Measurements from ENCODE around the gene CIZ1.
"Not testable (repeated sequence)": the region's sequence is repeated elsewhere in the genome, so short reads cannot be mapped to it uniquely, and the experiment has no call there.

The CIZ1 gene

GRCh38 chr9:128142596-128142995 lies 48.8 kb downstream of the CIZ1 start:
- TF ChIP-seq, protein P1, sequence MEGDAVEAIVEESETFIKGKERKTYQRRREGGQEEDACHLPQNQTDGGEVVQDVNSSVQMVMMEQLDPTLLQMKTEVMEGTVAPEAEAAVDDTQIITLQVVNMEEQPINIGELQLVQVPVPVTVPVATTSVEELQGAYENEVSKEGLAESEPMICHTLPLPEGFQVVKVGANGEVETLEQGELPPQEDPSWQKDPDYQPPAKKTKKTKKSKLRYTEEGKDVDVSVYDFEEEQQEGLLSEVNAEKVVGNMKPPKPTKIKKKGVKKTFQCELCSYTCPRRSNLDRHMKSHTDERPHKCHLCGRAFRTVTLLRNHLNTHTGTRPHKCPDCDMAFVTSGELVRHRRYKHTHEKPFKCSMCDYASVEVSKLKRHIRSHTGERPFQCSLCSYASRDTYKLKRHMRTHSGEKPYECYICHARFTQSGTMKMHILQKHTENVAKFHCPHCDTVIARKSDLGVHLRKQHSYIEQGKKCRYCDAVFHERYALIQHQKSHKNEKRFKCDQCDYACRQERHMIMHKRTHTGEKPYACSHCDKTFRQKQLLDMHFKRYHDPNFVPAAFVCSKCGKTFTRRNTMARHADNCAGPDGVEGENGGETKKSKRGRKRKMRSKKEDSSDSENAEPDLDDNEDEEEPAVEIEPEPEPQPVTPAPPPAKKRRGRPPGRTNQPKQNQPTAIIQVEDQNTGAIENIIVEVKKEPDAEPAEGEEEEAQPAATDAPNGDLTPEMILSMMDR (IDR thresholded peaks at IDR 0.05; ENCODE audit: low read depth, low read length, missing control alignments): no peak
- no peak overlapping the region for H3K4me3 ChIP-seq (ENCODE audit: low read depth, low read length)
- DNase-seq (ENCODE audit: low read depth): no peak

DNA sequence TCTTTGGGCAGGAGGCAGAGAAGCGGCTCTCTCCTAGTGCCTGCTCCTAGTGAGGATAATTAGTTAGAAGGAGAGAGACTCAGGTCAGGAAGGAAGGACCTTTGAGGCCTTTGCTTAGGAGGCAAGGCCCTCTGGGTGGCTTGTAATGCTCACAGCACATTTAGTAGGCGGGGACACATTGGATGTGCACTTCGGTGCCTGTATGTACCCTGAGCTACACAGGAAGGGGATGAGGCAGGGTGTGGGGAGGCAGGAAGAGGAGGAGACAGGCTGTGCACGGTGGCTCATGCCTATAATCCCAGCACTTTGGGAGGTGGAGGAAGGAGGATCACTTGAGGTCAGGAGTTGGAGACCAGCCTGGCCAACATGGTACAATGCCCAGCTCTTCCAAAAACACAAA lies 49.3 kb downstream of the CIZ1 start:
- TF ChIP-seq, protein P1 (IDR thresholded peaks at IDR 0.05; ENCODE audit: low read depth, low read length, missing control alignments): no peak
- no peak overlapping the region for H3K4me3 ChIP-seq (ENCODE audit: low read depth, low read length)
- no peak for DNase-seq (ENCODE audit: low read depth)

GRCh38 chr9:128141604-128142003 lies 49.8 kb downstream of the CIZ1 start:
- H3K4me3 ChIP-seq (ENCODE audit: low read depth, low read length): no peak overlapping the region
- DNase-seq (ENCODE audit: low read depth): no peak
- TF ChIP-seq, protein P1 (IDR thresholded peaks at IDR 0.05; ENCODE audit: low read depth, low read length, missing control alignments): no peak

DNA sequence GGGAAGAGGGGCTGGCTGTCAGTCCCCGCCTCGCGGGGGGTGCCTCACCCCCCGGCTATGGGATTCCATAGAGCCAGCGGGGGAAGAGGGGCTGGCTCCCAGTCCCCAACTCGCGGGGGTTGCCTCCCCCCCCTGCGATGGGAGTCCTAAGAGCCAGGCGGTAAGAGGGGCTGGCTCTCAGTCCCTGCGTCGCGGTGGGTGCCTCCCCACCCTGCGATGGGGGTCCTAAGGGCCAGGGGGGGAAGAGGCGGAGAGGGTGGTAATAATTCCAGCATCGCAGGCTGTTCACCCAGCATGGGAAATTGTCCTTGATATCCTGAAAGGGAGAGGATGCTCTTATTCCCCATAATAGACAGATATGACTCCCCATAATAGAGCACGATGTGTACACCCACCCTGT lies 51.8 kb downstream of the CIZ1 start:
- no peak overlapping the region for H3K4me3 ChIP-seq (ENCODE audit: low read depth, low read length)
- DNase-seq (ENCODE audit: low read depth): no peak
- TF ChIP-seq, protein P1 (IDR thresholded peaks at IDR 0.05; ENCODE audit: low read depth, low read length, missing control alignments): no peak

DNA sequence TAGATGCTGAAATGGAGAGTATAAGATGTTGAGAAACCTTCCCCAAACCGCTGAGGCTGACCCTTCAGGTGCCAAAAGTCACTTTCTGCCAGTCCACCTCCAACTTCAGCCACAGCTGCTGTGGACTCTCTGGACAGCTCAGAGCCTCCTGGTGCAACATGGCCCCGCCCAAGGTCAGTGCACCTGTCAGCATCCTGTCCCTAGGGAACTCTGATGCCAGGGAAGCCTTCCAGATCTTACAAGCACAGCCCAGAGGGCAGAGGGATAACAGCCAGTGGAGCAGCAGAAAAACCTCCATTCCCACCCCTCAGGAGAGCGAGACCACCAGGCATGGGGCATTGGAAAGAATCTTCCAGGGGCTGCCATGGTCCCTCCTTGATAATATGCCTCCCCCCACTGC lies 53.4 kb downstream of the CIZ1 start:
- no peak overlapping the region for H3K4me3 ChIP-seq (ENCODE audit: low read depth, low read length)
- TF ChIP-seq, protein P1 (IDR thresholded peaks at IDR 0.05; ENCODE audit: low read depth, low read length, missing control alignments): no peak
- no peak for DNase-seq (ENCODE audit: low read depth)

GRCh38 chr9:128136816-128137793 lies 54.3 kb downstream of the CIZ1 start:
- H3K4me3 ChIP-seq (ENCODE audit: low read depth, low read length): no peak overlapping the region
- TF ChIP-seq, protein P1 (IDR thresholded peaks at IDR 0.05; ENCODE audit: low read depth, low read length, missing control alignments): no peak
- DNase-seq (ENCODE audit: low read depth): no peak

GRCh38 chr9:128135561-128135960 lies 55.8 kb downstream of the CIZ1 start:
- not testable (repeated sequence) for DNase-seq (ENCODE audit: low read depth); H3K4me3 ChIP-seq (ENCODE audit: low read depth, low read length)

DNA sequence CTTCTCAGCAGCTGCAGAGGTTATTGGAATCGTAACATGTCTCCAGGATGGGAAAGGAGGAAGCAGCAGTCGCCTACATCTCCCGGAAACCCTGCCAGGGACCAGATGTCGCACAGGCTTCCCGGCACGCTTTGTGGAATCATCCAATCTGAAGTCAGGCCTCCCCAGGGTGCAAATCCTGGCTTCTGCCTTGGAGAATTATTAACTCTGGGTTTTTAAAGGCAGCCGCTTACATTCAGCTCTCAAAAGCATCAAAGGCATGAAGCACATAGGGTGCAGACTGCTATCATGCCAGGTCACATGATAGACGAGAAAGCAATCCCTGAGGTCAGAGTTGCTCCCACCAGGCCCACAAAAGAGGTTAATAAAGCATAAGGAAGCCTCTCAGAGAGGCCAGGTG lies 59.2 kb downstream of the CIZ1 start:
- DNase-seq (ENCODE audit: low read depth); H3K4me3 ChIP-seq (ENCODE audit: low read depth, low read length): not testable (repeated sequence)

DNA sequence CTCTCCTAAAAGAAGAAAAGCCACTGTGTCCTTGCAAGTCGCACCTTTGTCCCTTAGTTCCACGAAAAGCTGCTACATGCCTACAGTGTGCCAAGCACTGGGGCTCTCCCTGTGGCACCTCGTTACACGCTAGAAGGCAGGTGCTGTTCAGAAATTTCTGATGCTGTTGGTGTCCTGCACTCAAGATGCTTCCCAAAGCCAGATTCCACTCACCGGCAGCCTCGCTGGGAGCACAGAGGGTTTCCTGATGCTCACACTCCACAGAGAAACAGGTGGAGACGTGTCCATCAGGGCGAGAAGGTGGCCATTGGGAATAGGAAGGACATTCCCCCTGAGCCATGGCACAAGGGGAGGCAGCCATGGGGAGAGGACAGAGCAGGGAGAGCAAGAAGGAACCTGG lies 60.0 kb downstream of the CIZ1 start:
- not testable (repeated sequence) for H3K4me3 ChIP-seq (ENCODE audit: low read depth, low read length); DNase-seq (ENCODE audit: low read depth)

DNA sequence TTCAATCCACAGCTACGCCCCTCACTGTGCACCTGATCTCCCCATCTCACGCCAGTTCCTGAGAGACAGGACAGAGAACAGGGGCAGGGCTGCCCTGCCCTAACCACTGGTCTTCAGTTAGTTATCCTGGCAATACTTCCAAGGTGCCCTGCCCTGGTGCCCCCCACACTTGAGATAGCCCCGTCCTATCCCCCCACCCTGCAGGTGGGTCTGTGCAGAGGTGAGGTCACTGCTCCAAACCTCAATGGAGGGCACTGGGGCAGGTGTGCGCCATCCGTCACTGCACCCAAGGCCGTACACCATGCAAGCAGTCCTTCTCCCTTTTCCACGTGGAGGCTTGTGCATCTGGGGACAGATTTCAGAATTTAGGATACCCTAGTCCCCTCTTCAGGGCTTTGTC lies 60.7 kb downstream of the CIZ1 start:
- not testable (repeated sequence) for H3K4me3 ChIP-seq (ENCODE audit: low read depth, low read length); DNase-seq (ENCODE audit: low read depth)
